GM18870 (cell line): ENCODE data around the gene ACTN4.
A peak's percentile ranks its signal among the peaks of the same experiment; 100 is the strongest.
"Not testable (repeated sequence)": the region's sequence is repeated elsewhere in the genome, so short reads cannot be mapped to it uniquely, and the experiment has no call there.

Experiments used
- ATAC-seq: cut with Tn5 transposase; IDR thresholded peaks from one replicate; pipeline ENCODE4 v1.9.1; 2021; ENCODE audit warnings: moderate library complexity; ENCODE audit not compliant: unreplicated experiment

ACTN4 gene

DNA sequence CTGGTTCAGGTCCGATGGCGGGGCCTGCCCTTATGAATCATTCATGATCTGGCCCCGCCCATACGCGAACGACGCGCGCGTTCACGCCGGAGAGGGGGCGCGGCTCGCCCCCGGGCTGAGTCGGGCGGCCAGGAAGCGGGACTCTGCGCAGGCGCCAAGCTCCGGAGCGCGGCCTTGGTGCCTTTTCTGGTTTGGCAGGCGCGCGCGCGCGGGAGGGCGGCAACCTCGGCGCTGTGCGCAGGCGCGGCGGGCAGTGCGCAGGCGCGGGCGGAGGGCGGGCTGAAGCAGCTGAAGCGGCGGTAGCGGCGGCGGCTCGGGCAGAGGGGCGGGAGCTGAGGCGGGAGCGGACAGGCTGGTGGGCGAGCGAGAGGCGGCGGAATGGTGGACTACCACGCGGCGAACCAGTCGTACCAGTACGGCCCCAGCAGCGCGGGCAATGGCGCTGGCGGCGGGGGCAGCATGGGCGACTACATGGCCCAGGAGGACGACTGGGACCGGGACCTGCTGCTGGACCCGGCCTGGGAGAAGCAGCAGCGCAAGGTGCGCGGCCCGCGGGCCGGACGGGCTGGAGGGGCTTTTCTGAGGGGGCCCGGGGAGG lies at the start of gene ACTN4:
Gene ACTN4 (plus strand): TSS at position 282 of the 598 bp plus-strand sequence. CDS start 97 bp downstream, at position 379.
- peak; percentile 69 for ATAC-seq

DNA sequence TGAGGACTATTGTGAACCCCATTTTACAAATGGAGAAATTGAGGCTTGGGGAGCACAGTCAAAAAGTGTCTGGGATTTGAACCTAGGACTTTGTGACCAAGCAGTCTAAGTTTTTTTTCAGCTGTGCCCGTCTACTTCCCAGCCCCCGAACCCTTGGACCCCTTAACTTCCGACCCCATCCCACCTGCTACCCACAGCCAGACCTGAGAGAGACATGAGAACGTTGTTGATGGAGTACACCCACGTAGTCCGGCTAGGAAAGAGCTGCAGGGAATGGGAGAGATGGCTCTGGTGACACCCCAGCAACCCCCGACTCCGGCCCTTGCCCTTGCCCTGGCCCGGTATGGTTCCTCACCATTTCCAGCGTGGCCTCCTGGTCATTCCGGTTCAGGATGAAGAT lies 47.7 kb upstream of the ACTN4 start:
- no peak for ATAC-seq

DNA sequence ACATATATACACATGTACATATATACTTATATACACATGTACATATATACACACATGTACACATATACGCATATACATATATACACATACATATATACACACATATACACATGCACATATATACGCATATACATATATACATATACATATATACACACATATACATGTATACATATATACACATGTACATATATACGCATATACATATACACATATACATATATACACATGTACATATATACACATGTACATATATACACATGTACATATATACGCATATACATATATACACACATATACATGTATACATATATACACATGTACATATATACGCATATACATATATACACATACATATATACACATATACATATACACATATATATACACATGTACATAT lies 44.6 kb upstream of the ACTN4 start:
- not testable (repeated sequence) for ATAC-seq

DNA sequence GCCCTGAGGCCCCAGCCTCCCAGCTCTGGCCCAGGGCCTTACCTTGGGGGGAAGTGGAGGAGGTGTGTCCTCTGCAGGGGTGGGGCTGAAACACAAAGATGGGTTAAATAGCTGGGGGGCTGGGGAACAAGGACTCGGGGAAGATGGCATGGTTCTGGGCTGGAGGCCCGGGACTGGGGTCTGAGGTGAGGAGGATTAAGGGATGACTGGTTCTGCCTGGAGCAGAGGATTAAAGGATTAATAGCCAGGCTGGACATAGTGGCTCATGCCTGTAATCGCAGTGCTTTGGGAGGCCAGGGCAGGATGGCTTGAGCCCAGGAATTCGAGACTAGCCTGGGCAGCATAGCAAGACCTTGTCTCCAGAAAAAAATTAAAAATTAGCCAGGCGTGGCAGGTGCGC lies 41.3 kb upstream of the ACTN4 start:
- ATAC-seq = no peak

DNA sequence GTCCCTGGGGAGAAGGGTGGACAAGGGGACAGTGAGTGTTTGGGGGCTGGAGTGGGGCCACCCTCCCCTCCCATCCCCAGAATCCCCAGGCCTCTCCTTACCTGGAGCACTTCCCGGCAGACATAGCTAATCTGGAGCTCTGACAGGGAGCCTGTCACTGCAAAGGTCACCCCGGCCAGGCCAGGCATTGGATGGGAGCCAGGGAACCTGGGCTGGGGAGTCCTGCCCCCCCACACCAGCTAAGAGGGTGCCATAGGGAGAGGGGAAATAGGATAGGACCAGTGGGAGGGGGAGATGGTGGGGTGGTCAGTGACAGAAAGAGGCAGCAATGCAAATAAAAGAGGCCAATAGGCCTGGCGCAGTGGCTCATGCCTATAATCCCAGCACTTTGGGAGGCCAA lies 33.2 kb upstream of the ACTN4 start:
- no peak for ATAC-seq

DNA sequence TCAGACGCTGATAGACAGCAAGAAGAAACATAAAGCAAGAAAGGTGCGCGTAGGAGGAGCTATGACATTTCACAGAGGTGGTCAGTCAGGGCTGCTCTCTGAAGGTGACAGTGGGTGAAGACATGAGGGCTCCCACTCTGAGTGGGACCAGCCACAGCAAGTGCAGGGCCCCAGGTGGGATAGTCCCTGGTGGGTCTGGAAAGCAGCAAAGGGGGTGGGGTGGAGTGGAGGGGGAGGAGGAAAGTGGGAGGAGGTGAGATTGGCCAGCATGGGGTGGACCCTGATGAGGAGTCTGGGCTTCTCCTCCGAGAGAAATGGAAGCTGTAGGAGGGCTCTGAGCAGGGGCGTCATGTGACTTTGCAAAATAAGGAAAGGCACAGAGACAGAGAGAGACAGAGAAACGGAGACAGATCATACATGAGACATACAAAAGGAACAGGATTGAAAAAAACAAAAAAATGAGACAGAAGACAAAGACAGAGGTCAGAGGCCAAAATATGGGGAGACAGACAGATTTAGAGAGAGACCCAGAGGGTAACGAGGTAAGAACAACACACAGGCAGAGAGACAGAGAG lies 32.4 kb upstream of the ACTN4 start:
- no peak for ATAC-seq

DNA sequence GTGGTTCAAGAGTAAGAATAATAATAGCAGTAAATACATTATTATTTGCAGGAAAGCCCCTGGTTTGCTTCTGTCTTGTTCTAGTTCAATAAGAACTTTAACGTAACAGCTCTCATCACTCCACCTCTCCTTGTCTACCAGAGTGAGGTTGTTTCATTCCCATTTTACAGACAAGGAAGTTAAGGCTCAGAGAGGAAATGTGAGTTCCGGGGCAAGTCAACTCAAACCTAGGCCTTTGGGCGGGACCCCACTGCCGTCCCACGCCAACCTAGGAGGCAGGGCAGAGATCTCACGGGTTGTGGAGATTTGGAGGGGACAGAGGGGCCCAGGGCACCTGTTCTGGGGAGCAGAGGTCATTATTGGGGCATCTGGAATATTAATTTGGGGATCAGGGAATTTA lies 31.2 kb upstream of the ACTN4 start:
- ATAC-seq = no peak

DNA sequence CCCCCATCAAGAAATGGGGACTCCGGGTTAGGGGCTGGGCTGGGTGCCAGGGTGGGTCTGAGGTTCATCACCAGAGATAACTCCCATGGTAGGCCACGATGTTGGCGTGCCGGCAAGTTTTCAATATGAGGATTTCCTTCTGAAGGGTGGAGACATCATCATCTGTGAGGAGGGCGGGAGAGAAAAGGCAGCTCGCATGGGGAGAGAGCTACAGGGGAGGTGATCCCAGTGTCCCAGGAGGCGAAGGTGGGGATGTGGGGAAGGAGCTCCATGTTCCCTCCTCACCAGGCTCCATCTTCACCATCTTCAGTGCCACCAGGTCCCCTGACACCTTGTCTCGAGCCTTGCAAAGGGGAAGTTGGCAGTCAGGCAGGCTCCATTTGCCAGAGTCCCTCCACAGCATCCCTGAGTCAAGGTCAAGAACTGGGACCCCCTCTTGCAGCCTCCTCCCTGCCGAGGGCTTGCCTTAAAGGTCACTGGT lies 30.1 kb upstream of the ACTN4 start:
- no peak for ATAC-seq

- peak; percentile 34 for ATAC-seq
Observed at GRCh38 chr19:38617764-38618589, 29.5 kb upstream of the ACTN4 start, which contains the start of gene MAP4K1. MAP4K1 (minus strand) TSS chr19:38617953; CDS start chr19:38617895, 58 bp downstream.

- peak; percentile 68 for ATAC-seq
Observed at GRCh38 chr19:38618590-38619360, 28.7 kb upstream of the ACTN4 start, which contains the start of gene EIF3K. EIF3K (plus strand) TSS chr19:38619188; CDS start chr19:38619269, 81 bp downstream.

GRCh38 chr19:38619361-38620174 lies 27.9 kb upstream of the ACTN4 start:
- ATAC-seq = no peak

- no peak for ATAC-seq
Observed at GRCh38 chr19:38624822-38625221, 22.6 kb upstream of the ACTN4 start.

GRCh38 chr19:38626401-38626800 lies 21.0 kb upstream of the ACTN4 start:
- no peak for ATAC-seq

DNA sequence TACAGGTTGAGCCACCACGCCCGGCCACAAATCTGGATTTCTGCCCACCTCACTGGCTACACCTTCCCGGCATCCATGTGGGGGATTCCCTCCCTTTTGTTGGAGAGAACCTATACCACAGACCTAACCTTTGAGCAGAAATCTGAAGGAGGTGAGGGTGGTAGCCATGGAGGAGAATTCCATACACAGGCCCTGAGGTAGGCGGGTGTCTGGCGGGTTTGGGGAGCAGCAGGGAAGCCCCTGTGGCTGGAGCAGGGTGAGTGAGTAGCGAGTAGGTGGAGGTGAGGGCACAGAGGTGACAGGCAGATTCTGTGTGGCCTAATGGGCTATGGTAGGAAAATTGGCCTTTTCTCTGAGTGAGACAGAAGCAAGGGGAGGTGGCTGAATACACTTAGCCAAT lies 17.9 kb upstream of the ACTN4 start:
- ATAC-seq = no peak

DNA sequence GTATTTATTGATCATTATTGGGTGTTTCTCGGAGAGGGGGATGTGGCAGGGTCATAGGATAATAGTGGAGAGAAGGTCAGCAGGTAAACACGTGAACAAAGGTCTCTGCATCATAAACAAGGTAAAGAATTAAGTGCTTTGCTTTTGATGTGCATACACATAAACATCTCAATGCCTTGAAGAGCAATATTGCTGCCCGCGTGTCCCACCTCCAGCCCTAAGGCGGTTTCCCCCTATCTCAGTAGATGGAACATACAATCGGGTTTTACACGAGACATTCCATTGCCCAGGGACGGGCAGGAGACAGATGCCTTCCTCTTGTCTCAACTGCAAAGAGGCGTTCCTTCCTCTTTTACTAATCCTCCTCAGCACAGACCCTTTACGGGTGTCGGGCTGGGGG lies 16.1 kb upstream of the ACTN4 start:
- ATAC-seq = not testable (repeated sequence)

GRCh38 chr19:38631811-38632475 lies 15.5 kb upstream of the ACTN4 start:
- not testable (repeated sequence) for ATAC-seq

- no peak for ATAC-seq
Observed at GRCh38 chr19:38632476-38633213, 14.8 kb upstream of the ACTN4 start.

DNA sequence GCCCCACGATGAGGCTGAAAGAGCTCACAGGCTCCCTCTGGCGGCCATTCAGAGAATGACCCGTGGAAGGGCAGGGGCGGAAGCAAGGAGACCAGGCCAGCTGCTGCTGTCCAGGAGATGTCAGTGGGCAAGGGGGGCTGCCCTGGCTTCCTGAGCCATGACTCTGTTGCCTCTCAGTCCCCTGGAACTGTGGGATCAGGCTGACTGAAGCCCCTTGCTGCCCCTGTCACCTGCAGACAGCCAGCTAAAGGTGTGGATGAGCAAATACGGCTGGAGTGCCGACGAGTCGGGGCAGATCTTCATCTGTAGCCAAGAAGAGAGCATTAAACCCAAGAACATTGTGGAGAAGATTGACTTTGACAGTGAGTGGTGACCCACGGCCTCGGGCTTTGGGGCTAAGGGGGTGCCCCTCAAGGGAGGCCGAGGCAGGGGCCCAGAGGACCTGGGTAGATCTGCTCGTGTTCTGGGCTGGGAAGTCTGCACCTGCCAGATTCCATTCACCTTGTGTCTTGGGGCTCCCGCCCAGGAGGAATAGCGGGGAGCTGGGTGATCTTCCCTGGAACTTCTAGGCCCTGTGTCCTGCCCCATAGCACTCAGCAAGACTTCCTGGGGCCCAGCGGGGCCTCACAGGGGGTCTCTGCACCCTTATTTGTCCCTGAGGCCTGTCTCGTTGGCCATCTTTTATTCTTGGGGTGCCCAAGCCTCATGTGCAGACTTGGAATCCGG lies 12.5 kb upstream of the ACTN4 start:
- no peak for ATAC-seq
